ENCODE results near the gene TRIM74.
"Not testable (repeated sequence)": the region's sequence is repeated elsewhere in the genome, so short reads cannot be mapped to it uniquely, and the experiment has no call there.

DNA sequence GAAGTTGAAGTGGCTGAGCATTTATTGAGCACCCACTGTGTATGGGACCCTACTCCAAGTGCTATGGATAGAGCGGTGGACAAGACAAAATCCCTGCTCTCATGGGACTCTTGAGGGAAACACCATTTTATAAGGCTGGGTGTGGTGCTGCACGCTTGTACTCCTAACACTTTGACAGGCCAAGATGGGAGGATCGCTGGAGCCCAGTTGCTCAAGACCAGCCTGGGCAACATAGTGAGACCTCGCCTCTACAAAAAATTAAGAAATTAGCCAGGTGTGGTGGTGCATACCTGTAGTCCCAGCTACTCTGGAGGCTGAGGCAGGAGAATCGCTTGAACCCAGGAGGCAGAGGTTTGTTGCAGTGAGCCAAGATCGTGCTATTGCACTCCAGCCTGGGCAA lies 41.5 kb downstream of the TRIM74 start:
- TF ChIP-seq, protein P1, sequence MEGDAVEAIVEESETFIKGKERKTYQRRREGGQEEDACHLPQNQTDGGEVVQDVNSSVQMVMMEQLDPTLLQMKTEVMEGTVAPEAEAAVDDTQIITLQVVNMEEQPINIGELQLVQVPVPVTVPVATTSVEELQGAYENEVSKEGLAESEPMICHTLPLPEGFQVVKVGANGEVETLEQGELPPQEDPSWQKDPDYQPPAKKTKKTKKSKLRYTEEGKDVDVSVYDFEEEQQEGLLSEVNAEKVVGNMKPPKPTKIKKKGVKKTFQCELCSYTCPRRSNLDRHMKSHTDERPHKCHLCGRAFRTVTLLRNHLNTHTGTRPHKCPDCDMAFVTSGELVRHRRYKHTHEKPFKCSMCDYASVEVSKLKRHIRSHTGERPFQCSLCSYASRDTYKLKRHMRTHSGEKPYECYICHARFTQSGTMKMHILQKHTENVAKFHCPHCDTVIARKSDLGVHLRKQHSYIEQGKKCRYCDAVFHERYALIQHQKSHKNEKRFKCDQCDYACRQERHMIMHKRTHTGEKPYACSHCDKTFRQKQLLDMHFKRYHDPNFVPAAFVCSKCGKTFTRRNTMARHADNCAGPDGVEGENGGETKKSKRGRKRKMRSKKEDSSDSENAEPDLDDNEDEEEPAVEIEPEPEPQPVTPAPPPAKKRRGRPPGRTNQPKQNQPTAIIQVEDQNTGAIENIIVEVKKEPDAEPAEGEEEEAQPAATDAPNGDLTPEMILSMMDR (IDR thresholded peaks at IDR 0.05; ENCODE audit: insufficient read depth, low read length, poor library complexity, severe bottlenecking), result not testable (repeated sequence)
- not testable (repeated sequence) for TF ChIP-seq EZH2phosphoT487 (conservative IDR thresholded peaks at IDR 0.05; ENCODE audit: low read length)
